WERI-Rb-1 (cell line): ENCODE results near the gene TXLNG.
A peak's percentile ranks its signal among the peaks of the same experiment; 100 is the strongest.

Experiments
- DNase-seq: peaks from one replicate; pipeline ENCODE4 v3.0.0-alpha.2; 2020
- H3K27ac ChIP-seq: fragments of 250-450 bp; sonication (Bioruptor Pico); 2 replicates; pipeline ENCODE4 v1.5.1; 2020; ENCODE audit warnings: mild to moderate bottlenecking, moderate library complexity
- H3K27me3 ChIP-seq: fragments of 250-450 bp; sonication (Bioruptor Pico); 2 replicates; pipeline ENCODE4 v1.5.1; 2021; ENCODE audit warnings: mild to moderate bottlenecking, low read depth, moderate library complexity; ENCODE audit not compliant: insufficient read depth, severe bottlenecking
- H3K36me3 ChIP-seq: fragments of 250-450 bp; sonication (Bioruptor Pico); 2 replicates; pipeline ENCODE4 v1.5.1; 2020; ENCODE audit warnings: mild to moderate bottlenecking, moderate library complexity
- H3K4me3 ChIP-seq: 2 replicates; pipeline ENCODE4 v1.5.1; 2011; ENCODE audit warnings: low read depth, mild to moderate bottlenecking, control low read depth, low read length
- H3K9me3 ChIP-seq: fragments of 250-450 bp; sonication (Bioruptor Pico); 2 replicates; pipeline ENCODE4 v1.5.1; 2021; ENCODE audit warnings: mild to moderate bottlenecking, moderate library complexity; ENCODE audit not compliant: severe bottlenecking
- CTCF ChIP-seq: IDR thresholded peaks from 2 replicates; pipeline ENCODE4 v1.5.1; 2011; ENCODE audit warnings: low read depth, mild to moderate bottlenecking, control low read depth, inconsistent platforms, low read length

Gene TXLNG

DNA sequence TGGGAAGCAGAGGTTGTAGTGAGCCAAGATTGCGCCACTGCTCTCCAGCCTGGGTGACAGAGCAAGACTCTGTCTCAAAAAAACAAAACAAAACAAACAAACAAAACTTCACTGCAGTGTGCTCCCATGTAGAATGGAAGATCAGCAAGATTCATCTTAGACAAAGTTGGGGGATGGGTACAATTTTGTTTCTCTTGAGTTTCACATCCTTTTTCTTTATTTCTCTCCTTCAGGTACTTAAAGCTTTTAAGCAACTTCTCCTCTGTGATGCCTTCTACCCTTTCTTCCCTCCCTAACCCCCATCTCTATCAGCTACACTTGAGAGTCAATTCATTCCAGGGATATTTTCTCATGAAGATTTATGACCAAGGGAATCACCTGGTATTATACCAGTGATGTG is 99.4 kb downstream of the TXLNG start:
- Histone ChIP-seq H3K4me3 (no peak overlapping the region), H3K27me3 (no peaks in the 10 kb centered on the region), H3K36me3 (no peaks in the 10 kb centered on the region), H3K27ac (no peak overlapping the region), H3K9me3 (no peaks in the 10 kb centered on the region)
- TF ChIP-seq CTCF = no peak
- DNase-seq = no peak

DNA sequence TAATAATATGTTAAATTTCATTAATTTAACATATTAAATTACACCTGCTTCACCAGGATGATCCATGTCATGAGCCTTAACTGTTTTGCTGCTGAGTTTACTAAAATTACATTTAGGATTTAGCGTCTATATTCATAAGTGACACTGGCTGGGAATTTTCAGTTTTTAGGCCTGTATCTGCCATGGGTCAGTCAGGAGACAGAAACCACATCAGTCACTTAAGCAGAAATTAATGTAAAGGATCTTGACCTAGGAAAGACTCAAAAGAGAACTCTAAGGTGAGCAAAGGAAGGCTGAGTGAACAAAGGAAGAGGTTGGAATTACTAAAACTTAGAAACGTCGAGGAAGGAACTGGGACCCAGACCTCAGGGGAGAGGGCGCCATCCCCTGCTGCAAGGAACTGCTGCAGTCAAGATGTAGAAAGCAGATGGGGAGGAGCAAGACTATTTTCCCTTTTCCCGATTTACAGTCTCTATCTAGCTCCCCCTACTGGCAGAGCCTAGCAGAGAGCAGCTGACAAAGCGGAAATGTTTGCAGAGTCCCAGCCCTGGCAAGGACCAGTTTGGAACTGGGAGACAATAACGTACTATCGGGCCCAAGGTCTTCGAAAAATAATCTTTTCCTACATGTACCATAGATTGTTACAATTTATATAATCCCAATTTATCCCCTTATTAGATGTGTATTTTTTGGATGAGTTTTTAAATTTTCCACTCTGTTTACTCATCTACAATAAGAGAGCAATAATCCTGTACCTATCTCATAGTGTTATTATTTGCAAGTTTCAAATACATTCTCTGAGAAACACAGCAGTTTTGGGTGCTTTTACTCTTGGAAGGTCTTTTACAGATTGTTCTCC is 106.5 kb downstream of the TXLNG start:
- H3K36me3 ChIP-seq = no peaks in the 10 kb centered on the region
- peak overlapping the region; percentile 42; the same call in 1 of the 2 replicates for H3K27ac ChIP-seq
- peak; percentile 92 for TF ChIP-seq CTCF
- no peaks in the 10 kb centered on the region for H3K9me3 ChIP-seq
- no peak overlapping the region for H3K4me3 ChIP-seq
- peaks cover 12% of the 10 kb centered on the region for H3K27me3 ChIP-seq
- peak; percentile 87 for DNase-seq
